NT2/D1 (cell line): ENCODE results near the gene COG6.

Experiments used
- SUZ12 ChIP-seq: IDR thresholded peaks from 2 replicates; pipeline ENCODE4 v1.6.1; 2011; ENCODE audit not compliant: insufficient read length, insufficient read depth; ENCODE audit errors: extremely low read depth
- ZNF274 ChIP-seq: IDR thresholded peaks from 2 replicates; pipeline ENCODE4 v1.6.1; 2011; ENCODE audit warnings: mild to moderate bottlenecking, low read depth, low read length

DNA sequence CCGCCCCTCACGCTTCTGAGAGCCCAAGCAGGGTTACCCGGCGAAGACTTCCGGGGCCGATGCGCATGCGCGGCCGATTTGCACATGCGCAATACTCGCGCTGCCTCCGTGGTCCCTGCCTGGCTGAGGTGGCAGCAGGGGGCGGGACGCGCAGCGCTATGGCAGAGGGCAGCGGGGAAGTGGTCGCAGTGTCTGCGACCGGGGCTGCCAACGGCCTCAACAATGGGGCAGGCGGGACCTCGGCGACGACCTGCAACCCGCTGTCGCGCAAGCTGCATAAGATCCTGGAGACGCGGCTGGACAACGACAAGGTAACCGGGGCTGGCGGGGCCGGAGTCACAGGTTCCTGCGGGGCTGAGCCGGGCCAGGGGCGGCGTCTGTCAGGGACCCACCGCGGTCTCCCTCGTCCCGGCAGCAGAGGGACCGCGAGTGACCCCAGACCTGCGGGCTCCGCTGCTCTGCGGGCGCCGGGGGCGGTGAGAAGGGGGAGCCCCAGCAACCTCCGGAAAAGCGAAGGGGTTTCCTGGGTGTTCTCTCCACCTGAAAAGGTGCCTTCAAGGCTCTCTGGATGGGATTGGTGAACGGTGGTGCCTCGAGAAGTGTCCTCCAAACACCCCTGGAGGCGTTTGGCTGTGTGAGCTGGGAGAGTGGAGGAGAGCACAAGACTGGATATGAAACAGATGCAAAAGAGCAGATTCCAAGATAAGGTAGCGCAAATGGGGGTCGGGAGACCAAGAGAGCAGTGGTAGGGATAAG lies at the start of gene COG6:
- TF ChIP-seq ZNF274 (no peak), SUZ12 (no peak)
